ENCODE results near the gene ACMSD.

- no peak for TF ChIP-seq CTCF (conservative IDR thresholded peaks at IDR 0.05; ENCODE audit: low read depth, low read length)
- no peak for TF ChIP-seq ELK1 (IDR thresholded peaks at IDR 0.05; ENCODE audit: borderline replicate concordance, low read depth, low read length)
- no peak for TF ChIP-seq RFX5 (IDR thresholded peaks at IDR 0.05; ENCODE audit: low read depth, low read length)
- no peak for TF ChIP-seq POLR2A (IDR thresholded peaks at IDR 0.05; ENCODE audit: low read depth, low read length)
- TF ChIP-seq MAZ (IDR thresholded peaks at IDR 0.05; ENCODE audit: borderline replicate concordance, low read depth, low read length) = no peak
Measured at GRCh38 chr2:134865067-134865787, 26.8 kb downstream of the ACMSD start.
